PC-3 (cell line): Measurements from ENCODE around the gene PDSS2.

Source experiments
- CTCF ChIP-seq: fragments of 300-600 bp; sonication (generic); conservative IDR thresholded peaks from 2 replicates; pipeline ENCODE4 v1.5.1; 2017; ENCODE audit warnings: antibody characterized with exemption, low read depth, mild to moderate bottlenecking, low read length
- EZH2 ChIP-seq: fragments of 300-600 bp; sonication (generic); IDR thresholded peaks from one replicate; pipeline ENCODE4 v1.6.1; 2017; ENCODE audit warnings: antibody characterized with exemption, mild to moderate bottlenecking, low read length; ENCODE audit not compliant: unreplicated experiment

GRCh38 chr6:107114926-107115694, 344.3 kb downstream of the PDSS2 start, which contains the start of gene BEND3:
- TF ChIP-seq CTCF (no peak), EZH2 (no peak)
